SU-DHL-6 (cell line): Measurements from ENCODE around the gene RHOH.

ENCODE experiments used
- EZH2phosphoT487 ChIP-seq: fragments of 200-600 bp; sonication (generic), shearing (Covaris generic); conservative IDR thresholded peaks from 2 replicates; pipeline ENCODE4 v1.6.1; 2018; ENCODE audit warnings: mild to moderate bottlenecking, antibody characterized with exemption, low read length, moderate library complexity, mixed read lengths
- TF ChIP-seq, protein P1 (sequence below): fragments of 200-600 bp; sonication (generic); IDR thresholded peaks from one replicate; pipeline ENCODE4 v1.5.1; 2017; ENCODE audit warnings: antibody characterized with exemption, mild to moderate bottlenecking, low read length, moderate library complexity; ENCODE audit not compliant: insufficient read depth, poor library complexity, severe bottlenecking

DNA sequence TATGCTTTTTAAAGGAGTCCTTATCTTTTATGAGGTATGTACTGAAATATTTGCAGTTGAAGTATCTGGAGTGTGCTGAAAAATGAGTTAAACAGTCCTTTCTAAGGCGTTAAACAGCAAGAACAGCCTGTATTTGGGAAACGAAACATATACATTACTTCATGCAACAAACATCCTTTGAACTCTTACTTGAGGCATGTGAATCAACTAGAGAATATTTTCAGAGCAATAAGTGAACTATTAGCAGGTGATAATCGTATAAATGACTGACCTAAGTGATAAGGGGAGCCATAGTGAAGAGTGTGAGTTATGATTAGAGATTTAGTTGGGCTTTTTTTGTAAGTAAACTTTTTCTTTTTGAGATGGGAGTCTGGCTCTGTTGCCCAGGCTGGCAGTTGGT is 45.9 kb upstream of the RHOH start:
- TF ChIP-seq, protein P1, sequence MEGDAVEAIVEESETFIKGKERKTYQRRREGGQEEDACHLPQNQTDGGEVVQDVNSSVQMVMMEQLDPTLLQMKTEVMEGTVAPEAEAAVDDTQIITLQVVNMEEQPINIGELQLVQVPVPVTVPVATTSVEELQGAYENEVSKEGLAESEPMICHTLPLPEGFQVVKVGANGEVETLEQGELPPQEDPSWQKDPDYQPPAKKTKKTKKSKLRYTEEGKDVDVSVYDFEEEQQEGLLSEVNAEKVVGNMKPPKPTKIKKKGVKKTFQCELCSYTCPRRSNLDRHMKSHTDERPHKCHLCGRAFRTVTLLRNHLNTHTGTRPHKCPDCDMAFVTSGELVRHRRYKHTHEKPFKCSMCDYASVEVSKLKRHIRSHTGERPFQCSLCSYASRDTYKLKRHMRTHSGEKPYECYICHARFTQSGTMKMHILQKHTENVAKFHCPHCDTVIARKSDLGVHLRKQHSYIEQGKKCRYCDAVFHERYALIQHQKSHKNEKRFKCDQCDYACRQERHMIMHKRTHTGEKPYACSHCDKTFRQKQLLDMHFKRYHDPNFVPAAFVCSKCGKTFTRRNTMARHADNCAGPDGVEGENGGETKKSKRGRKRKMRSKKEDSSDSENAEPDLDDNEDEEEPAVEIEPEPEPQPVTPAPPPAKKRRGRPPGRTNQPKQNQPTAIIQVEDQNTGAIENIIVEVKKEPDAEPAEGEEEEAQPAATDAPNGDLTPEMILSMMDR = no peak
- TF ChIP-seq EZH2phosphoT487 = no peak
